Kidney epithelial cell (primary cell): ENCODE measurements around the gene PIK3R5. TPM values are rescaled to one million over a fixed set of nuclear protein-coding genes. Genes with fewer than 3 reads are reported as not detected.
"Not testable (repeated sequence)": the region's sequence is repeated elsewhere in the genome, so short reads cannot be mapped to it uniquely, and the experiment has no call there.

Experiments
- DNase-seq: peaks from one replicate; pipeline ENCODE4 v3.0.0-alpha.2; 2010; ENCODE audit warnings: low read depth
- H3K27me3 ChIP-seq: 2 replicates; pipeline ENCODE4 v1.6.0; 2011; ENCODE audit warnings: low read length; ENCODE audit not compliant: control insufficient read depth, insufficient read depth
- H3K36me3 ChIP-seq: 2 replicates; pipeline ENCODE4 v1.5.1; 2011; ENCODE audit warnings: low read length; ENCODE audit not compliant: control insufficient read depth, insufficient read depth
- H3K4me3 ChIP-seq: 2 replicates; pipeline ENCODE4 v1.5.1; 2011; ENCODE audit warnings: low read depth, mild to moderate bottlenecking, control low read depth, low read length
- total RNA-seq: library from RNA; depleted of rRNA; stranded (reverse); fragments of >200 nt; gene quantifications from 2 replicates; pipeline ENCODE4 v1.2.3, GENCODE V29; 2015
- TF ChIP-seq, protein P1 (sequence below): IDR thresholded peaks from 2 replicates; pipeline ENCODE4 v1.5.1; 2011; ENCODE audit warnings: mild to moderate bottlenecking, moderate library complexity, low read length, control low read depth, inconsistent platforms; ENCODE audit not compliant: insufficient read depth, poor library complexity, severe bottlenecking

Gene PIK3R5
- total RNA-seq, 1 donor from 2014 or later: 1.7 TPM

DNA sequence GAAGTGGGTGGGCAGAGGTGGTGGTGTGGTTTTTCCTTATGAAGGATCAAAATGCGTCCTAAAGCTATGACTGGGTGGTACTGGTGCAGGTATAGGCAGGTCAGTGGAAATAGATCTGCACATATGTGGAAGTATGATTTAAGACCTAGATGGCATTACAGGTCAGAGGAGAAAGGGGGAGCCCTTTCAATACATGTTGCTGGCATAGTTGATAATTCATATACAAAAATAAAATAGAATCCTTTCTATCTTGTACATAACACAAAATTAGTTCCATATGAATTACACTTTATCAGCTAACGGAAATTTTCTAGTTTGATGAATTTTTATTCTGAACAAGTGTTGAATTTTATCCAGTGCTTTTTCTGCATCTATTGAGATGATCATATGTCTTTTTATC, 20.8 kb upstream of the PIK3R5 start:
- DNase-seq: no peak
- Histone ChIP-seq H3K36me3 (no peaks in the 10 kb centered on the region), H3K4me3 (no peak overlapping the region), H3K27me3 (no peaks in the 10 kb centered on the region)
- TF ChIP-seq, protein P1, sequence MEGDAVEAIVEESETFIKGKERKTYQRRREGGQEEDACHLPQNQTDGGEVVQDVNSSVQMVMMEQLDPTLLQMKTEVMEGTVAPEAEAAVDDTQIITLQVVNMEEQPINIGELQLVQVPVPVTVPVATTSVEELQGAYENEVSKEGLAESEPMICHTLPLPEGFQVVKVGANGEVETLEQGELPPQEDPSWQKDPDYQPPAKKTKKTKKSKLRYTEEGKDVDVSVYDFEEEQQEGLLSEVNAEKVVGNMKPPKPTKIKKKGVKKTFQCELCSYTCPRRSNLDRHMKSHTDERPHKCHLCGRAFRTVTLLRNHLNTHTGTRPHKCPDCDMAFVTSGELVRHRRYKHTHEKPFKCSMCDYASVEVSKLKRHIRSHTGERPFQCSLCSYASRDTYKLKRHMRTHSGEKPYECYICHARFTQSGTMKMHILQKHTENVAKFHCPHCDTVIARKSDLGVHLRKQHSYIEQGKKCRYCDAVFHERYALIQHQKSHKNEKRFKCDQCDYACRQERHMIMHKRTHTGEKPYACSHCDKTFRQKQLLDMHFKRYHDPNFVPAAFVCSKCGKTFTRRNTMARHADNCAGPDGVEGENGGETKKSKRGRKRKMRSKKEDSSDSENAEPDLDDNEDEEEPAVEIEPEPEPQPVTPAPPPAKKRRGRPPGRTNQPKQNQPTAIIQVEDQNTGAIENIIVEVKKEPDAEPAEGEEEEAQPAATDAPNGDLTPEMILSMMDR: no peak

GRCh38 chr17:8985054-8985701, 19.7 kb upstream of the PIK3R5 start:
- H3K4me3 ChIP-seq: no peak overlapping the region
- H3K27me3 ChIP-seq: no peaks in the 10 kb centered on the region
- no peaks in the 10 kb centered on the region for H3K36me3 ChIP-seq
- TF ChIP-seq, protein P1: no peak
- no peak for DNase-seq

DNA sequence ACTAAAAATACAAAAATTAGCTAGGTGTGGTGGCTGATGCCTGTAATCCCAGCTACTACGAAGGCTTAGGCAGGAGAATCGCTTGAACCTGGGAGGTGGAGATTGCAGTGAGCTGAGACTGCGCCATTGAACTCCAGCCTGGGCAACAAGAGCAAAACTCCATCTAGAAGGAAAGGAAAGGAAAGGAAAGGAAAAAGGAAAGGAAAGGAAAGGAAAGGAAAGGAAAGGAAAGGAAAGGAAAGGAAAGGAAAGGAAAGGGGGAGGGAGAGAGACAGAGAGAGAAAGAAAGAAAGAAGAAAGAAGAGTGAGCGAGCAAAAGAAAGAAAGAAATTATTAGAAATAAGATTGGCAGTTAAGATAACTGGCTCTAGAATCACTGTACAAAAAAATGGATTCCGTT, 18.7 kb upstream of the PIK3R5 start:
- H3K4me3 ChIP-seq, DNase-seq, H3K27me3 ChIP-seq, H3K36me3 ChIP-seq: not testable (repeated sequence)

- Histone ChIP-seq H3K36me3 (no peaks in the 10 kb centered on the region), H3K4me3 (no peak overlapping the region), H3K27me3 (no peaks in the 10 kb centered on the region)
- DNase-seq: no peak
- TF ChIP-seq, protein P1: no peak
Observed at GRCh38 chr17:8981443-8981842, 15.9 kb upstream of the PIK3R5 start.

DNA sequence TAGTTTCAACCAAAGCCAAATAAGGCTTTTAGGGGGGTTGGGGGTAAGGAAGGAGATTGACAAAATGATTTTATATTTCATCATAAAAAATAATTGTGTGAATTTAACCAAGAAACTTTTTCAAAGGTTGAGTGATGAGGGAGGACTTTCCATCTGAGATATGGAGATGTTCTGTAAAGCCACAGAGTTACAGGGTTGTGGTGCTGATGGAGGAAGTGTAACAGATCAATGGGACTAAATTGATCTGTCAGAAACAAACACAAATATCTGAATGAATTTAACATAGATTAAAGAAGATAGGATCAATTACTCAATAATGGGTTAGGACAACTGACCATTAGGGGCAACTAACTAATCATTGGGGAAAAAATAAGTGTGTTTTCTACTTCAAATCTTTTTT, 14.2 kb upstream of the PIK3R5 start:
- TF ChIP-seq, protein P1: no peak
- no peak for DNase-seq
- H3K27me3 ChIP-seq: no peaks in the 10 kb centered on the region
- H3K36me3 ChIP-seq: no peaks in the 10 kb centered on the region
- no peak overlapping the region for H3K4me3 ChIP-seq

- DNase-seq: no peak
- Histone ChIP-seq H3K27me3 (no peaks in the 10 kb centered on the region), H3K36me3 (no peaks in the 10 kb centered on the region), H3K4me3 (no peak overlapping the region)
- TF ChIP-seq, protein P1: no peak
Observed at GRCh38 chr17:8976638-8977037, 11.1 kb upstream of the PIK3R5 start.
